GM23338 (cell line): ENCODE data around the gene CSF1R. TPM values are rescaled to one million over a fixed set of nuclear protein-coding genes. Genes with fewer than 3 reads are reported as not detected.
"Not testable (repeated sequence)": the region's sequence is repeated elsewhere in the genome, so short reads cannot be mapped to it uniquely, and the experiment has no call there.

ENCODE experiments used
- ATAC-seq: fragments of 200-7000 bp; cut with Tn5 transposase; 3 replicates; pipeline ENCODE4 v1.9.1; 2020
- DNase-seq: peaks from one replicate; pipeline ENCODE4 v3.0.0-alpha.2; 2015; ENCODE audit warnings: low spot score
- H2AFZ ChIP-seq: fragments of 200-600 bp; sonication (generic); 2 replicates; pipeline ENCODE4 v1.8.0; 2016; ENCODE audit warnings: antibody characterized with exemption, mild to moderate bottlenecking, moderate library complexity
- H3F3A ChIP-seq: fragments of 200-600 bp; sonication (generic); replicated peaks from 2 replicates; pipeline ENCODE4 v1.8.0; 2017; ENCODE audit warnings: antibody characterized with exemption, mixed run types, low read depth
- H3K27ac ChIP-seq: fragments of 200-600 bp; sonication (generic); 2 replicates; pipeline ENCODE4 v1.6.1; 2016; ENCODE audit warnings: low read depth
- H3K27me3 ChIP-seq: fragments of 200-600 bp; sonication (generic); 2 replicates; pipeline ENCODE4 v1.8.0; 2016; ENCODE audit warnings: mild to moderate bottlenecking, mixed run types, moderate library complexity; ENCODE audit not compliant: insufficient read depth
- H3K36me3 ChIP-seq: fragments of 200-600 bp; sonication (generic); 2 replicates; pipeline ENCODE4 v1.8.0; 2016; ENCODE audit warnings: mild to moderate bottlenecking; ENCODE audit not compliant: insufficient read depth
- H3K4me1 ChIP-seq: fragments of 200-600 bp; sonication (generic); 2 replicates; pipeline ENCODE4 v1.8.0; 2016; ENCODE audit warnings: mild to moderate bottlenecking, moderate library complexity; ENCODE audit not compliant: insufficient read depth
- H3K4me2 ChIP-seq: fragments of 200-600 bp; sonication (generic); 2 replicates; pipeline ENCODE4 v1.7.1; 2017; ENCODE audit warnings: mixed run types
- H3K4me3 ChIP-seq: fragments of 200-600 bp; sonication (generic); 2 replicates; pipeline ENCODE4 v1.6.1; 2016; ENCODE audit warnings: mixed run types
- H3K79me2 ChIP-seq: fragments of 200-600 bp; sonication (generic); replicated peaks from 2 replicates; pipeline ENCODE4 v1.8.0; 2017; ENCODE audit warnings: mild to moderate bottlenecking; ENCODE audit not compliant: insufficient read depth
- H3K9me2 ChIP-seq: fragments of 200-600 bp; sonication (generic); 2 replicates; pipeline ENCODE4 v1.8.0; 2017; ENCODE audit not compliant: insufficient read depth
- H4K20me1 ChIP-seq: fragments of 200-600 bp; sonication (generic); replicated peaks from 2 replicates; pipeline ENCODE4 v1.8.0; 2017; ENCODE audit warnings: mild to moderate bottlenecking; ENCODE audit not compliant: insufficient read depth
- H3K27ac Mint-ChIP-seq: 2 replicates; pipeline ENCODE4 v1.8.0; 2020; ENCODE audit warnings: inconsistent platforms, mild to moderate bottlenecking, moderate library complexity, mixed read lengths
- H3K27me3 Mint-ChIP-seq: 3 replicates; pipeline ENCODE4 v1.8.0; 2022; ENCODE audit warnings: low read depth, mild to moderate bottlenecking, moderate library complexity, mixed read lengths, inconsistent platforms; ENCODE audit not compliant: insufficient read depth, poor library complexity
- H3K36me3 Mint-ChIP-seq: 3 replicates; pipeline ENCODE4 v1.8.0; 2021; ENCODE audit warnings: low read depth, mild to moderate bottlenecking, inconsistent platforms, moderate library complexity, mixed read lengths
- H3K4me1 Mint-ChIP-seq: 3 replicates; pipeline ENCODE4 v1.8.0; 2020; ENCODE audit warnings: mild to moderate bottlenecking, inconsistent platforms, mixed read lengths
- H3K4me3 Mint-ChIP-seq: 3 replicates; pipeline ENCODE4 v1.8.0; 2021; ENCODE audit warnings: moderate library complexity, mild to moderate bottlenecking, inconsistent platforms, mixed read lengths
- H3K9me3 Mint-ChIP-seq: 3 replicates; pipeline ENCODE4 v1.8.0; 2020; ENCODE audit warnings: moderate library complexity, mild to moderate bottlenecking, inconsistent platforms, mixed read lengths
- CREB1 ChIP-seq: fragments of 250-450 bp; sonication (Bioruptor Pico); IDR thresholded peaks from 2 replicates; pipeline ENCODE4 v1.5.0; 2020; ENCODE audit warnings: low read depth, mild to moderate bottlenecking, moderate library complexity
- ETS1 ChIP-seq: IDR thresholded peaks from 2 replicates; pipeline ENCODE4 v1.6.1; 2016; ENCODE audit warnings: antibody characterized with exemption
- EZH2 ChIP-seq: fragments of 200-600 bp; sonication (generic); IDR thresholded peaks from one replicate; pipeline ENCODE4 v1.8.0; 2017; ENCODE audit warnings: antibody characterized with exemption, mild to moderate bottlenecking, low read depth; ENCODE audit not compliant: unreplicated experiment
- EZH2phosphoT487 ChIP-seq: fragments of 200-600 bp; sonication (generic); IDR thresholded peaks from one replicate; pipeline ENCODE4 v1.8.1; 2018; ENCODE audit warnings: antibody characterized with exemption; ENCODE audit not compliant: unreplicated experiment
- JUNB ChIP-seq: IDR thresholded peaks from one replicate; pipeline ENCODE4 v1.6.1; 2016; ENCODE audit warnings: antibody characterized with exemption; ENCODE audit not compliant: unreplicated experiment
- NANOG ChIP-seq: IDR thresholded peaks from 2 replicates; pipeline ENCODE4 v1.6.1; 2016; ENCODE audit warnings: antibody characterized with exemption, borderline replicate concordance
- POLR2AphosphoS5 ChIP-seq: IDR thresholded peaks from 2 replicates; pipeline ENCODE4 v1.6.1; 2016; ENCODE audit warnings: antibody characterized with exemption, low read depth
- STAT1 ChIP-seq: IDR thresholded peaks from one replicate; pipeline ENCODE4 v1.6.1; 2016; ENCODE audit warnings: antibody characterized with exemption; ENCODE audit not compliant: unreplicated experiment
- ZNF331 ChIP-seq: fragments of 250-450 bp; sonication (Bioruptor Pico); IDR thresholded peaks from 2 replicates; pipeline ENCODE4 v1.5.0; 2020; ENCODE audit warnings: low read depth, mild to moderate bottlenecking, moderate library complexity
- polyA plus RNA-seq: library from polyadenylated mRNA; unstranded; fragments of >200 nt; fragmentation: Nextera tagmentation; extraction: Ambion mirVana; gene quantifications from 2 replicates; pipeline ENCODE4 v1.2.1, GENCODE V29; 2016
- total RNA-seq: library from RNA; depleted of rRNA; stranded (reverse); fragments of >200 nt; shearing (Covaris generic); gene quantifications from 2 replicates; pipeline ENCODE4 v1.2.3, GENCODE V29; 2014
- TF ChIP-seq, protein P1 (sequence below), 2 experiments: fragments of 200-600 bp in 1 of 2; sonication (generic) in 1 of 2; conservative IDR thresholded peaks; 2 replicates each; pipeline versions ENCODE4 v1.5.1 to v1.6.1; 2016 to 2017; ENCODE audit warnings: antibody characterized with exemption in 2 of 2, low read depth in 2 of 2, mild to moderate bottlenecking in 2 of 2, moderate library complexity in 1 of 2
- TF ChIP-seq, protein P2 (sequence below): IDR thresholded peaks from one replicate; pipeline ENCODE4 v1.6.1; 2018; ENCODE audit warnings: antibody characterized with exemption; ENCODE audit not compliant: unreplicated experiment

The CSF1R gene
- total and polyA plus RNA-seq, 2 experiments from 2014 or later = 0.21 TPM; not detected in 1

DNA sequence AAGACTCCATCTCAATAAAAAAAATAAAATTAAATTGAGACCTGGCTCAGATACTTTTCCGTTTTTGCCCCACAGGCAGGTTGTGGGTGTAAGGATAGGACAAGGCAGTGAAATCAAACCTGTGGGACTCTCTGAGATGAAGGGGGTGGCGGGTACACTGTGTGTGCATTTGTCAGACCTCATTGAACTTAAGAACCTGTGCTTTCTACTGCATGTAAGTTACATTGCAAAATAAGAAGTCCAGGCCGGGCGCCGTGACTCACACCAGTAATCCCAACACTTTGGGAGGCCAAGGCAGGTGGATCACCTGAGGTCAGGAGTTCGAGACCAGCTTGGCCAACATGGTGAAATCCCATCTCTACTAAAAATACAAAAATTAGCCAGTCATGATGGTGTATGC, 1.6 kb downstream of the CSF1R start:
- not testable (repeated sequence) for H3F3A ChIP-seq, H3K27ac ChIP-seq, H3K9me2 ChIP-seq, H3K4me3 Mint-ChIP-seq, H3K27ac Mint-ChIP-seq, H3K36me3 Mint-ChIP-seq, DNase-seq, ATAC-seq, H4K20me1 ChIP-seq, H3K27me3 ChIP-seq, H3K4me1 Mint-ChIP-seq, H3K4me3 ChIP-seq, H3K9me3 Mint-ChIP-seq, H3K4me2 ChIP-seq, H3K79me2 ChIP-seq, H3K36me3 ChIP-seq, H2AFZ ChIP-seq, H3K27me3 Mint-ChIP-seq
- peaks cover 12% of the 10 kb centered on the region for H3K4me1 ChIP-seq

DNA sequence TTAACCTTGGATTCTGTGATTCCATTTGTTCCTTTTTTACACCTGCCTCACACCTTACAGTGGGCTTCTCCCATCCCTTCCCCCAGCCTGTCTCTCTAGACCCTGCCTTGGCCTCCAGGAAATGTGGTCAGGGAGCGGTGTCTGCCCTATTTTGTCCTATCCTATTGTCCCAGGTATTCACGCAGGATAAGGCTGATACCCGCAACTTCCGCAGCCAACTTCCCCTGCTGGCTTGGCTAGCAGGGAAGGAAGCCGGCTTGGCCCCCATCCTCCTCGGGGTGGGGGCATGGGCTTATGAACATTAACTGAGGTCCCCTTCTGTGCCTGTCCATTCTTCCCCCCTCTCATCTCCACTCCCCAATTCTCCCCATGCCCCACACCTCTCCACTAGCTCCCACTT, 3.5 kb downstream of the CSF1R start:
- DNase-seq = no peak
- Histone ChIP-seq H3K36me3 (no peaks in the 10 kb centered on the region), H3K4me2 (no peak overlapping the region), H3K79me2 (no peaks in the 10 kb centered on the region), H3K9me2 (no peaks in the 10 kb centered on the region), H3F3A (no peaks in the 10 kb centered on the region), H3K27ac (no peak overlapping the region), H3K4me1 (peaks cover 12% of the 10 kb centered on the region), H3K27me3 (no peaks in the 10 kb centered on the region), H2AFZ (no peak overlapping the region), H4K20me1 (no peaks in the 10 kb centered on the region), H3K4me3 (no peak overlapping the region)
- peaks cover 8% of the 10 kb centered on the region for H3K27me3 Mint-ChIP-seq
- peaks cover 8% of the 10 kb centered on the region; the same call in 2 of the 3 replicates for H3K4me1 Mint-ChIP-seq
- no peak overlapping the region for H3K4me3 Mint-ChIP-seq
- no peaks in the 10 kb centered on the region for H3K36me3 Mint-ChIP-seq
- no peaks in the 10 kb centered on the region for H3K9me3 Mint-ChIP-seq
- H3K27ac Mint-ChIP-seq = no peak overlapping the region
- ATAC-seq = no peak
- TF ChIP-seq CREB1 (CRISPR knock-in tag) = no peak
- TF ChIP-seq POLR2AphosphoS5 = no peak
- TF ChIP-seq EZH2phosphoT487 = no peak
- no peak for TF ChIP-seq STAT1
- TF ChIP-seq ETS1 = no peak
- TF ChIP-seq, protein P1, sequence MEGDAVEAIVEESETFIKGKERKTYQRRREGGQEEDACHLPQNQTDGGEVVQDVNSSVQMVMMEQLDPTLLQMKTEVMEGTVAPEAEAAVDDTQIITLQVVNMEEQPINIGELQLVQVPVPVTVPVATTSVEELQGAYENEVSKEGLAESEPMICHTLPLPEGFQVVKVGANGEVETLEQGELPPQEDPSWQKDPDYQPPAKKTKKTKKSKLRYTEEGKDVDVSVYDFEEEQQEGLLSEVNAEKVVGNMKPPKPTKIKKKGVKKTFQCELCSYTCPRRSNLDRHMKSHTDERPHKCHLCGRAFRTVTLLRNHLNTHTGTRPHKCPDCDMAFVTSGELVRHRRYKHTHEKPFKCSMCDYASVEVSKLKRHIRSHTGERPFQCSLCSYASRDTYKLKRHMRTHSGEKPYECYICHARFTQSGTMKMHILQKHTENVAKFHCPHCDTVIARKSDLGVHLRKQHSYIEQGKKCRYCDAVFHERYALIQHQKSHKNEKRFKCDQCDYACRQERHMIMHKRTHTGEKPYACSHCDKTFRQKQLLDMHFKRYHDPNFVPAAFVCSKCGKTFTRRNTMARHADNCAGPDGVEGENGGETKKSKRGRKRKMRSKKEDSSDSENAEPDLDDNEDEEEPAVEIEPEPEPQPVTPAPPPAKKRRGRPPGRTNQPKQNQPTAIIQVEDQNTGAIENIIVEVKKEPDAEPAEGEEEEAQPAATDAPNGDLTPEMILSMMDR (conservative IDR thresholded peaks at IDR 0.05; ENCODE audit: low read depth in 2 of 2) = no peak
- TF ChIP-seq, protein P2, sequence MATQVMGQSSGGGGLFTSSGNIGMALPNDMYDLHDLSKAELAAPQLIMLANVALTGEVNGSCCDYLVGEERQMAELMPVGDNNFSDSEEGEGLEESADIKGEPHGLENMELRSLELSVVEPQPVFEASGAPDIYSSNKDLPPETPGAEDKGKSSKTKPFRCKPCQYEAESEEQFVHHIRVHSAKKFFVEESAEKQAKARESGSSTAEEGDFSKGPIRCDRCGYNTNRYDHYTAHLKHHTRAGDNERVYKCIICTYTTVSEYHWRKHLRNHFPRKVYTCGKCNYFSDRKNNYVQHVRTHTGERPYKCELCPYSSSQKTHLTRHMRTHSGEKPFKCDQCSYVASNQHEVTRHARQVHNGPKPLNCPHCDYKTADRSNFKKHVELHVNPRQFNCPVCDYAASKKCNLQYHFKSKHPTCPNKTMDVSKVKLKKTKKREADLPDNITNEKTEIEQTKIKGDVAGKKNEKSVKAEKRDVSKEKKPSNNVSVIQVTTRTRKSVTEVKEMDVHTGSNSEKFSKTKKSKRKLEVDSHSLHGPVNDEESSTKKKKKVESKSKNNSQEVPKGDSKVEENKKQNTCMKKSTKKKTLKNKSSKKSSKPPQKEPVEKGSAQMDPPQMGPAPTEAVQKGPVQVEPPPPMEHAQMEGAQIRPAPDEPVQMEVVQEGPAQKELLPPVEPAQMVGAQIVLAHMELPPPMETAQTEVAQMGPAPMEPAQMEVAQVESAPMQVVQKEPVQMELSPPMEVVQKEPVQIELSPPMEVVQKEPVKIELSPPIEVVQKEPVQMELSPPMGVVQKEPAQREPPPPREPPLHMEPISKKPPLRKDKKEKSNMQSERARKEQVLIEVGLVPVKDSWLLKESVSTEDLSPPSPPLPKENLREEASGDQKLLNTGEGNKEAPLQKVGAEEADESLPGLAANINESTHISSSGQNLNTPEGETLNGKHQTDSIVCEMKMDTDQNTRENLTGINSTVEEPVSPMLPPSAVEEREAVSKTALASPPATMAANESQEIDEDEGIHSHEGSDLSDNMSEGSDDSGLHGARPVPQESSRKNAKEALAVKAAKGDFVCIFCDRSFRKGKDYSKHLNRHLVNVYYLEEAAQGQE = no peak
- no peak for TF ChIP-seq NANOG
- TF ChIP-seq EZH2 = no peak
- TF ChIP-seq ZNF331 = no peak
- no peak for TF ChIP-seq JUNB
